ENCODE results near the gene GOLT1A.

GRCh38 chr1:204219971-204220616 is 6.3 kb upstream of the GOLT1A start:
- TF ChIP-seq TAF1 (IDR thresholded peaks at IDR 0.05; ENCODE audit: borderline replicate concordance, insufficient read depth, low read length) (no peak), REST (IDR thresholded peaks at IDR 0.05; ENCODE audit: insufficient read depth in 1 of 2, low read depth in 2 of 2, low read length in 2 of 2) (no peak), POLR2AphosphoS5 (IDR thresholded peaks at IDR 0.05; ENCODE audit: low read depth, low read length) (no peak), SIN3A (IDR thresholded peaks at IDR 0.05; ENCODE audit: borderline replicate concordance, insufficient read depth, low read length) (no peak), FOXP2 (optimal IDR thresholded peaks at IDR 0.05; ENCODE audit: borderline replicate concordance, extremely low read depth, extremely low read length, insufficient read depth) (no peak)

Measured in PFSK-1 (cell line).